GM13977 (cell line): ENCODE measurements around the gene KCNJ6.

Source experiments
- DNase-seq: peaks from one replicate; pipeline ENCODE4 v3.0.0; 2012; ENCODE audit warnings: low spot score
- in situ Hi-C: fragments of 300-500 bp; cut with MboI; formaldehyde crosslinking; loops from one replicate; pipeline ENCODE4 v1.12.0; 2022; ENCODE audit warnings: low sequenced_read_pairs, low pct_unique_long_range_greater_than_20kb, mixed read lengths, inconsistent platforms; ENCODE audit not compliant: unreplicated experiment
- TF ChIP-seq, protein P1 (sequence below): IDR thresholded peaks from 2 replicates; pipeline ENCODE4 v1.5.1; 2012; ENCODE audit warnings: mild to moderate bottlenecking, control low read depth; ENCODE audit not compliant: insufficient read depth; ENCODE audit errors: extremely low read depth, missing control alignments

Gene KCNJ6

DNA sequence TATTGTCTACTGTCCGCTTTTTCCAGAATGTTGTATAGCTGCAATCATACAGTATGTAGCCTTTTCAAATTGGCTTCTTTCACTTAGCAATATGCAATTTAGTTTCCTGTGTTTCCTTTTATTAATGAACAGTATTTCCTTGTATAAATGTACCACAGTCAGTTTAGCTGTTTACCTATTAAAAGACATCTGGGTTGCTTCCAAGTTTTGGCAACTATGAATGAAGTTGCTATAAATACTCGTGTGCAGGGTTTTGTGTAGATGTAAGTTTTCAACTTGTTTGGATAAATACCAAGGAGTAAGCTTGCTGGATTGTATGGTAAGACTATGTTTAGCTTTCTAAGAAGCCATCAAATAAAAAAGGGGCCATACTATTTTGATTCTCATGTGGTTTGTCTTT, 24.4 kb upstream of the KCNJ6 start:
- no peak for DNase-seq
- in situ Hi-C loops: no loop called here
- TF ChIP-seq, protein P1, sequence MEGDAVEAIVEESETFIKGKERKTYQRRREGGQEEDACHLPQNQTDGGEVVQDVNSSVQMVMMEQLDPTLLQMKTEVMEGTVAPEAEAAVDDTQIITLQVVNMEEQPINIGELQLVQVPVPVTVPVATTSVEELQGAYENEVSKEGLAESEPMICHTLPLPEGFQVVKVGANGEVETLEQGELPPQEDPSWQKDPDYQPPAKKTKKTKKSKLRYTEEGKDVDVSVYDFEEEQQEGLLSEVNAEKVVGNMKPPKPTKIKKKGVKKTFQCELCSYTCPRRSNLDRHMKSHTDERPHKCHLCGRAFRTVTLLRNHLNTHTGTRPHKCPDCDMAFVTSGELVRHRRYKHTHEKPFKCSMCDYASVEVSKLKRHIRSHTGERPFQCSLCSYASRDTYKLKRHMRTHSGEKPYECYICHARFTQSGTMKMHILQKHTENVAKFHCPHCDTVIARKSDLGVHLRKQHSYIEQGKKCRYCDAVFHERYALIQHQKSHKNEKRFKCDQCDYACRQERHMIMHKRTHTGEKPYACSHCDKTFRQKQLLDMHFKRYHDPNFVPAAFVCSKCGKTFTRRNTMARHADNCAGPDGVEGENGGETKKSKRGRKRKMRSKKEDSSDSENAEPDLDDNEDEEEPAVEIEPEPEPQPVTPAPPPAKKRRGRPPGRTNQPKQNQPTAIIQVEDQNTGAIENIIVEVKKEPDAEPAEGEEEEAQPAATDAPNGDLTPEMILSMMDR: no peak

- TF ChIP-seq, protein P1: no peak
- in situ Hi-C loops: no loop called here
- no peak for DNase-seq
These were observed 23.6 kb upstream of the KCNJ6 start for GRCh38 chr21:37939838-37940237.

DNA sequence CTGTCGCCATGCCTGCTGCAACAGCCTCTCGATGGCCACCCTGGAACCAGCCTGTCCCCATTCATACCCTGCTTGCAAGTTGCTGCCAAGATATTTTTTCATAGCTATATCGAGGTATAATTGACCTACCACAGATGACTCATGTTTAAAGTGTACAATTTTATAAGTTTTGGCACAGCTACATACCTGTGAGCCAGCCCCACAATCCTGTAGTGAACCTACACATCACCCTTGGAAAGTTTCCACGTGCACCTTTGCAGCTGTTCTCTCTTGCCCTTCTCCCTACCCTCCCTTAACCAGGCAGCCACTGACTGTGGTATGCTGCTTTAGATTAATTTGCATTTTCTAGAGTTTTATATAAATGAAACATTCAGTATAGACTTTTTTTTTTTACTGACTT, 23.0 kb upstream of the KCNJ6 start:
- DNase-seq: no peak
- in situ Hi-C loops: no loop called here
- TF ChIP-seq, protein P1: no peak

- DNase-seq: no peak
- TF ChIP-seq, protein P1: no peak
- in situ Hi-C loops: no loop called here
These were observed 21.4 kb upstream of the KCNJ6 start for GRCh38 chr21:37937668-37938067.

DNA sequence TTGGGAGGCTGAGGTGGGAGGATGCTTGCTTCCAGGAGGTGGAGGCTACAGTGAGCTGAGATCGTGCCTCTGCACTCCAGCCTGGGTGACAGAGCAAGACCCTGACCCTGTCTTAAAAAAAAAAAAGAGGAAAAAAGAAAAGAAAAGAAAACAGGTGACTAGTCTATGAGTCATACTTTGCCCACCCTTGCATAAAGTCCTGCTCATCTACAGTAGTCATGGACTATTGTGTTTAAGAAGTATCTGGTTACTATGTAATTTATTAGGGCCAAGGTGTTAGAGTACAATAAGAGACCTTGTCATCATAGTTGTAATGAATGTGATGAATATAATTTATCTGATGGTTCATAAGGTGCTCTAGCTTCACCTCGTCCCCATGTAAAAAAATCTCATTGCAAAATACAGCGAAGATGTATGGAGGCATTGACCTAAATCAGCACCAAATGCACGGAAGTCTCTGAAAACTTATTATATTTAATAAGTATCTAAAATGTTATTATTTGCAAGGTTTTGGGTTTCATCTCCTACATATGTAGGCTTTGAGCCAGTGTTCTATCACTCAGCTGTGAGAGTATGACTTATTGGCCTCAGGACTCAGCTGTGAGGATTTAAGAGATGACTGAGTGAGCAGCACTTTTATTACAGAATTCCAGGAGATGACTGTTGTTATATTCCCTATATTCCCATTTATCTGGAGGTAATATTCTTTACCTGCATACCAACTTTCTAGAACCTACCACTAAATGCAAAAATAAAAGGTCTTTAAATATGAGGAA, 19.9 kb upstream of the KCNJ6 start:
- TF ChIP-seq, protein P1: no peak
- DNase-seq: no peak
- in situ Hi-C loops: no loop called here

DNA sequence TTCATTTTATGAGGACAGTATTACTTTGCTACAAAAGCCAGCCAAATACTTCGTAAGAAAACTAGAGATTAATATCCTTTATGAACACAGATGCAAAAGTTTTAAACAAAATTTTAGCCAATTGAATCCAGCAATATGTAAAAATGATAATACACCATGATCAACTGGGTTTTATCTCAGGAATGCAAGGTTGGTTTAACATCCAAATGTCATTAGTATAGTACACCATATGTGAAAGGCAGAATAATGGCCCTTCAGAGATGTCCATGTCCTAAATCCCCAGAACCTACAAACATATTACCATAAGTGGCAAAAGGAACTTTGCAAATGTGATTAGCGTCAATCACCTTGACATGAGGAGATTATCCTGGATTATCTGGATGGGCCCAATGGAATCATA, 16.7 kb upstream of the KCNJ6 start:
- TF ChIP-seq, protein P1: no peak
- no peak for DNase-seq
- in situ Hi-C loops: no loop called here
